H9 (cell line): ENCODE results near the gene MYO1E. TPM values are rescaled to one million over a fixed set of nuclear protein-coding genes. Genes with fewer than 3 reads are reported as not detected.

Experiments
- DNase-seq: peaks from one replicate; pipeline ENCODE4 v3.0.0-alpha.2; 2017
- H2AFZ ChIP-seq: one replicate; pipeline ENCODE4 v1.6.1; 2013; ENCODE audit warnings: mild to moderate bottlenecking, low read length, control low read depth, moderate library complexity
- H2AK5ac ChIP-seq: 2 replicates; pipeline ENCODE4 v1.6.1; 2013; ENCODE audit warnings: low read length, control low read depth, mixed read lengths; ENCODE audit not compliant: insufficient read length
- H2BK120ac ChIP-seq: one replicate; pipeline ENCODE4 v1.6.1; 2013; ENCODE audit warnings: low read depth, mild to moderate bottlenecking, low read length, control low read depth, inconsistent platforms; ENCODE audit not compliant: poor library complexity, severe bottlenecking
- H2BK12ac ChIP-seq: 2 replicates; pipeline ENCODE4 v1.6.1; 2013; ENCODE audit warnings: low read length, control low read depth, mixed read lengths, low read depth; ENCODE audit not compliant: insufficient read length
- H2BK15ac ChIP-seq: 2 replicates; pipeline ENCODE4 v1.6.1; 2013; ENCODE audit warnings: low read depth, low read length, control low read depth
- H2BK20ac ChIP-seq: one replicate; pipeline ENCODE4 v1.6.1; 2013; ENCODE audit warnings: low read depth, mild to moderate bottlenecking, low read length, control low read depth, inconsistent platforms; ENCODE audit not compliant: poor library complexity, severe bottlenecking
- H2BK5ac ChIP-seq: 2 replicates; pipeline ENCODE4 v1.6.1; 2013; ENCODE audit warnings: low read length, control low read depth, mixed read lengths; ENCODE audit not compliant: insufficient read length
- H3K14ac ChIP-seq: 2 replicates; pipeline ENCODE4 v1.6.1; 2013; ENCODE audit warnings: low read length, control low read depth; ENCODE audit not compliant: insufficient read depth
- H3K18ac ChIP-seq: 2 replicates; pipeline ENCODE4 v1.6.1; 2013; ENCODE audit warnings: low read depth, mild to moderate bottlenecking, mixed read lengths, low read length, control low read depth; ENCODE audit not compliant: insufficient read length
- H3K23ac ChIP-seq: 2 replicates; pipeline ENCODE4 v1.6.1; 2013; ENCODE audit warnings: low read length, control low read depth, mixed read lengths, low read depth; ENCODE audit not compliant: insufficient read length
- H3K23me2 ChIP-seq: 2 replicates; pipeline ENCODE4 v1.6.1; 2013; ENCODE audit warnings: low read depth, mild to moderate bottlenecking, mixed read lengths, low read length, control low read depth; ENCODE audit not compliant: insufficient read length, poor library complexity, severe bottlenecking
- H3K27ac ChIP-seq: 2 replicates; pipeline ENCODE4 v1.5.1; 2013; ENCODE audit warnings: low read length, control low read depth, mixed read lengths, low read depth; ENCODE audit not compliant: insufficient read length
- H3K27me3 ChIP-seq: 2 replicates; pipeline ENCODE4 v1.6.1; 2013; ENCODE audit warnings: low read length, control low read depth, inconsistent platforms; ENCODE audit not compliant: insufficient read depth
- H3K4ac ChIP-seq: 2 replicates; pipeline ENCODE4 v1.6.1; 2013; ENCODE audit warnings: low read depth, mild to moderate bottlenecking, control low read depth, inconsistent platforms, low read length, moderate library complexity
- H3K4me1 ChIP-seq: 2 replicates; pipeline ENCODE4 v1.6.1; 2013; ENCODE audit warnings: low read length, control low read depth, inconsistent platforms; ENCODE audit not compliant: insufficient read depth
- H3K4me2 ChIP-seq: 2 replicates; pipeline ENCODE4 v1.6.1; 2013; ENCODE audit warnings: low read length, control low read depth, mixed read lengths; ENCODE audit not compliant: insufficient read length, insufficient read depth
- H3K56ac ChIP-seq: 2 replicates; pipeline ENCODE4 v1.6.1; 2013; ENCODE audit warnings: low read depth, mild to moderate bottlenecking, mixed read lengths, low read length, control low read depth; ENCODE audit not compliant: insufficient read length
- H3K79me1 ChIP-seq: 2 replicates; pipeline ENCODE4 v1.6.1; 2013; ENCODE audit warnings: low read depth, mild to moderate bottlenecking, moderate library complexity, low read length, control low read depth, inconsistent platforms; ENCODE audit not compliant: insufficient read depth, poor library complexity, severe bottlenecking
- H3K79me2 ChIP-seq: 2 replicates; pipeline ENCODE4 v1.6.1; 2013; ENCODE audit warnings: low read length, control low read depth, inconsistent platforms; ENCODE audit not compliant: insufficient read depth
- H3K9ac ChIP-seq: 2 replicates; pipeline ENCODE4 v1.6.1; 2013; ENCODE audit warnings: low read length, control low read depth, mixed read lengths; ENCODE audit not compliant: insufficient read length; ENCODE audit errors: extremely low read depth
- H3K9me3 ChIP-seq: one replicate; pipeline ENCODE4 v1.6.1; 2013; ENCODE audit warnings: low read depth, low read length, inconsistent platforms; ENCODE audit not compliant: control insufficient read depth
- H3T11ph ChIP-seq: one replicate; pipeline ENCODE4 v1.6.1; 2013; ENCODE audit warnings: mild to moderate bottlenecking, low read length, control low read depth, inconsistent platforms
- H4K20me1 ChIP-seq: one replicate; pipeline ENCODE4 v1.6.1; 2013; ENCODE audit not compliant: control insufficient read depth, insufficient read length, insufficient read depth
- H4K5ac ChIP-seq: 2 replicates; pipeline ENCODE4 v1.6.1; 2013; ENCODE audit warnings: low read depth, mild to moderate bottlenecking, mixed read lengths, low read length, control low read depth; ENCODE audit not compliant: insufficient read length
- H4K8ac ChIP-seq: replicated peaks from 2 replicates; pipeline ENCODE4 v1.6.1; 2013; ENCODE audit warnings: low read length, control low read depth, mixed read lengths, low read depth; ENCODE audit not compliant: insufficient read length
- H4K91ac ChIP-seq: 2 replicates; pipeline ENCODE4 v1.6.1; 2013; ENCODE audit warnings: low read depth, mild to moderate bottlenecking, moderate library complexity, mixed read lengths, low read length, control low read depth; ENCODE audit not compliant: insufficient read length
- H3K27ac Mint-ChIP-seq, 3 experiments: 2 replicates in 2 of 3; 3 replicates in 1 of 3; pipeline ENCODE4 v1.8.0; 2020 to 2021; ENCODE audit warnings: mixed read lengths in 3 of 3, mild to moderate bottlenecking in 1 of 3, moderate library complexity in 1 of 3
- H3K27me3 Mint-ChIP-seq: 2 replicates; pipeline ENCODE4 v1.8.0; 2021; ENCODE audit warnings: low read depth, mild to moderate bottlenecking, moderate library complexity, mixed read lengths
- H3K36me3 Mint-ChIP-seq, 3 experiments: 2 replicates in 2 of 3; 3 replicates in 1 of 3; pipeline ENCODE4 v1.8.0; 2020 to 2021; ENCODE audit warnings: low read depth in 3 of 3, mixed read lengths in 3 of 3; ENCODE audit not compliant: insufficient read depth in 1 of 3
- H3K4me1 Mint-ChIP-seq, 2 experiments: 2 replicates each; pipeline ENCODE4 v1.8.0; 2020; ENCODE audit warnings: mixed read lengths in 2 of 2
- H3K4me3 Mint-ChIP-seq, 2 experiments: 2 replicates in 1 of 2; 3 replicates in 1 of 2; pipeline ENCODE4 v1.8.0; 2020 to 2021; ENCODE audit warnings: mild to moderate bottlenecking in 2 of 2, mixed read lengths in 2 of 2, moderate library complexity in 1 of 2
- H3K9me3 Mint-ChIP-seq, 2 experiments: 2 replicates in 1 of 2; 3 replicates in 1 of 2; pipeline ENCODE4 v1.8.0; 2020; ENCODE audit warnings: mild to moderate bottlenecking in 2 of 2, mixed read lengths in 2 of 2, moderate library complexity in 1 of 2
- WGBS: extraction: QIAGEN DNeasy Blood & Tissue Kit; methylation state at CpG from one replicate; pipeline ENCODE4 v1.1.7; 2013; ENCODE audit warnings: missing lambda C conversion rate, low lambda C conversion rate, mixed read lengths; ENCODE audit not compliant: insufficient read length; ENCODE audit errors: extremely low coverage; 5-methylcytosine and 5-hydroxymethylcytosine counted together
- total RNA-seq: library from RNA; stranded (reverse); gene quantifications from 2 replicates; pipeline ENCODE4 v1.2.1, GENCODE V29; 2021
- TF ChIP-seq, protein P1 (sequence below): fragments of 200-600 bp; sonication (generic); conservative IDR thresholded peaks from 3 replicates; pipeline ENCODE4 v1.8.0; 2021; ENCODE audit warnings: antibody characterized with exemption, mild to moderate bottlenecking

The MYO1E gene
- total RNA-seq, 1 experiment from 2014 or later, result 235 TPM

DNA sequence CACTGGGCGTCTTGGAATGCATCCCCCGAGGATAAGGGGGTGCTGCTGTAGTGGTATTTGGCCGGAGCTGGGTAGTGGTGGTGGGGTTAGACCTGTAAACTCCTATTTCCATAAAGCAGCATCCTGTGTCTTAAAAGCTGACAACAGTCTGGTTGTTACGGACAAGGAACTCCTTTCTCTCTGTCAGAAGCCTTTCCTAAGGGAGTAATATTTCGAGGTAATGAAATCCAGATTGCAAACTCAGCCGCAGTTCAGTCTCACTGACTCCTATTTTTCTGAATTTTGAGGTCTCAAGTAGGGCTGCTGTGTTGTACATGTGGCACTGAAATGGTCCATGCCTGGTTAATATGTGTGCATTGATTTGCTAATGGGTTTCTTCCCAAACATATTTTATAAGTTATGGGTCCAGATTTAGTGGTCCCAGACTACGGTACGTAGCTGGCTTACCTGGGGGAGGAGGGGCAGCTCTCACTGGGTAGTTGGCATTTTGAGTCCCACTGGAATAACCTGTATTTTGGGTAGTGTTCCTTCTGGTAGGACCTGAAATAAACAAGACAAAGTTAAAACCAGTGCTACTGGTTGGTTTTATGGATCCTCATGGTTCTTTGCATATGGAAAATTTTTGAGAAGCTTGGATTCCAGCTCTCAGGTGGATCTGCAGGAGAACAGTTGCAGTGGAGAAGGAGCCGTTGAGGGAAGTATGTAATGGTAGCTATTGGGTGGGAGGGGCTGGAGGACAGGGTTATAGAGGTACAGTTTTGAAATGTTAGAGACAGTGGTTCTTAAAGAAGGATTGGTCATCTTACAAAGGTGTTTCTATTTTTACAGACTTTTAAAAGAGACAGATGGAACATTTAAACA, 214.6 kb downstream of the MYO1E start:
- Histone ChIP-seq H3K79me2 (no peaks in the 10 kb centered on the region), H3K4me2 (no peak overlapping the region), H3K14ac (no peak overlapping the region), H3K27me3 (no peaks in the 10 kb centered on the region), H3K9me3 (no peaks in the 10 kb centered on the region), H3K56ac (no peak overlapping the region), H3K18ac (no peak overlapping the region), H2BK5ac (no peak overlapping the region), H2BK12ac (no peak overlapping the region), H2BK120ac (no peak overlapping the region), H3T11ph (no peak overlapping the region), H3K23ac (no peak overlapping the region), H2AK5ac (no peak overlapping the region), H4K91ac (no peak overlapping the region), H3K27ac (no peak overlapping the region), H2AFZ (no peak overlapping the region), H4K8ac (no peak overlapping the region), H3K79me1 (no peaks in the 10 kb centered on the region), H4K5ac (no peak overlapping the region), H2BK15ac (no peak overlapping the region), H3K4ac (no peak overlapping the region), H3K23me2 (no peaks in the 10 kb centered on the region), H3K9ac (no peak overlapping the region), H3K4me1 (no peaks in the 10 kb centered on the region), H2BK20ac (no peak overlapping the region), H4K20me1 (no peaks in the 10 kb centered on the region)
- peaks cover 2 to 4% of the 10 kb centered on the region in 2 experiments; a peak in 2 of 4 replicates for H3K4me1 Mint-ChIP-seq
- no peaks in the 10 kb centered on the region for H3K27me3 Mint-ChIP-seq
- peaks cover 13 to 79% (median 77%) of the 10 kb centered on the region in 3 experiments for H3K36me3 Mint-ChIP-seq
- WGBS, result no CpG with 5 or more reads among the region's 9 CpGs
- TF ChIP-seq, protein P1, sequence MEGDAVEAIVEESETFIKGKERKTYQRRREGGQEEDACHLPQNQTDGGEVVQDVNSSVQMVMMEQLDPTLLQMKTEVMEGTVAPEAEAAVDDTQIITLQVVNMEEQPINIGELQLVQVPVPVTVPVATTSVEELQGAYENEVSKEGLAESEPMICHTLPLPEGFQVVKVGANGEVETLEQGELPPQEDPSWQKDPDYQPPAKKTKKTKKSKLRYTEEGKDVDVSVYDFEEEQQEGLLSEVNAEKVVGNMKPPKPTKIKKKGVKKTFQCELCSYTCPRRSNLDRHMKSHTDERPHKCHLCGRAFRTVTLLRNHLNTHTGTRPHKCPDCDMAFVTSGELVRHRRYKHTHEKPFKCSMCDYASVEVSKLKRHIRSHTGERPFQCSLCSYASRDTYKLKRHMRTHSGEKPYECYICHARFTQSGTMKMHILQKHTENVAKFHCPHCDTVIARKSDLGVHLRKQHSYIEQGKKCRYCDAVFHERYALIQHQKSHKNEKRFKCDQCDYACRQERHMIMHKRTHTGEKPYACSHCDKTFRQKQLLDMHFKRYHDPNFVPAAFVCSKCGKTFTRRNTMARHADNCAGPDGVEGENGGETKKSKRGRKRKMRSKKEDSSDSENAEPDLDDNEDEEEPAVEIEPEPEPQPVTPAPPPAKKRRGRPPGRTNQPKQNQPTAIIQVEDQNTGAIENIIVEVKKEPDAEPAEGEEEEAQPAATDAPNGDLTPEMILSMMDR, result no peak
- H3K9me3 Mint-ChIP-seq, result no peaks in the 10 kb centered on the region
- H3K4me3 Mint-ChIP-seq, result no peak overlapping the region
- no peak overlapping the region for H3K27ac Mint-ChIP-seq
- DNase-seq, result no peak
